ENCODE results near the gene ZNF77.

Gene ZNF77

GRCh38 chr19:2944403-2944774, 382 bp downstream of the ZNF77 start (continued):
- TF ChIP-seq ZBTB10 (tag by site-specific recombination; IDR thresholded peaks at IDR 0.05) (peak; percentile 80), CTCF (tag by site-specific recombination; IDR thresholded peaks at IDR 0.05) (peak; percentile 41; the same call in 1 of the 2 replicates), ZBTB11 (tag by site-specific recombination; conservative IDR thresholded peaks at IDR 0.05; ENCODE audit: low read depth) (0 out of 2 replicates have a peak, but pooled peaks have one; percentile 25), ZBTB1 (tag by site-specific recombination; IDR thresholded peaks at IDR 0.05) (no peak; the same call in 1 of the 2 replicates), ZNF514 (tag by site-specific recombination; IDR thresholded peaks at IDR 0.05) (no peak), ZNF214 (tag by site-specific recombination; IDR thresholded peaks at IDR 0.05; ENCODE audit: borderline replicate concordance) (no peak), KLF9 (tag by site-specific recombination; IDR thresholded peaks at IDR 0.05; ENCODE audit: low read depth) (no peak; the same call in 1 of the 2 replicates), ZNF341 (tag by site-specific recombination; IDR thresholded peaks at IDR 0.05; ENCODE audit: low read depth) (no peak), PRDM1 (tag by site-specific recombination; IDR thresholded peaks at IDR 0.05) (no peak), ZNF19 (tag by site-specific recombination; IDR thresholded peaks at IDR 0.05; ENCODE audit: low read depth) (no peak), GLIS1 (tag by site-specific recombination; IDR thresholded peaks at IDR 0.05) (no peak), ZNF610 (tag by site-specific recombination; IDR thresholded peaks at IDR 0.05; ENCODE audit: borderline replicate concordance) (no peak), ZNF404 (tag by site-specific recombination; IDR thresholded peaks at IDR 0.05) (no peak), ZNF155 (tag by site-specific recombination; IDR thresholded peaks at IDR 0.05) (no peak), ZNF510 (tag by site-specific recombination; IDR thresholded peaks at IDR 0.05; ENCODE audit: insufficient replicate concordance) (no peak), ZNF24 (tag by site-specific recombination; IDR thresholded peaks at IDR 0.05) (no peak), ZNF302 (tag by site-specific recombination; IDR thresholded peaks at IDR 0.05; ENCODE audit: low read depth) (no peak), KLF7 (tag by site-specific recombination; IDR thresholded peaks at IDR 0.05; ENCODE audit: borderline replicate concordance) (no peak), ZBTB7A (tag by site-specific recombination; IDR thresholded peaks at IDR 0.05; ENCODE audit: low read depth) (peak; percentile 39; the same call in 1 of the 2 replicates), ZBTB48 (tag by site-specific recombination; IDR thresholded peaks at IDR 0.05) (peak; percentile 65), BCL11B (tag by site-specific recombination; IDR thresholded peaks at IDR 0.05; ENCODE audit: low read depth) (0 out of 2 replicates have a peak, but pooled peaks have one; percentile 55), ZNF391 (tag by site-specific recombination; IDR thresholded peaks at IDR 0.05; ENCODE audit: borderline replicate concordance, low read depth) (no peak), ZNF394 (tag by site-specific recombination; IDR thresholded peaks at IDR 0.05; ENCODE audit: borderline replicate concordance) (no peak), ZNF677 (tag by site-specific recombination; IDR thresholded peaks at IDR 0.05) (no peak), ZNF843 (tag by site-specific recombination; IDR thresholded peaks at IDR 0.05) (no peak), ZNF549 (tag by site-specific recombination; IDR thresholded peaks at IDR 0.05) (no peak), PATZ1 (tag by site-specific recombination; IDR thresholded peaks at IDR 0.05) (0 out of 2 replicates have a peak, but pooled peaks have one; percentile 31)

Data from HEK293 (cell line).